ENCODE results near the gene KRTAP17-1.

Gene KRTAP17-1

GRCh38 chr17:41325611-41326010 lies 10.1 kb upstream of the KRTAP17-1 start:
- CTCF ChIA-PET = no interaction called here
- DNase-seq (ENCODE audit: extremely low spot score) = no peak
- POLR2A ChIA-PET = no interaction called here
- no peak for TF ChIP-seq CTCF (IDR thresholded peaks at IDR 0.05; ENCODE audit: control extremely low read depth, extremely low read depth, low read depth, missing control alignments)

GRCh38 chr17:41325126-41325525 lies 9.6 kb upstream of the KRTAP17-1 start:
- ChIA-PET CTCF (no interaction called here), POLR2A (no interaction called here)
- DNase-seq (ENCODE audit: extremely low spot score) = no peak
- no peak for TF ChIP-seq CTCF (IDR thresholded peaks at IDR 0.05; ENCODE audit: control extremely low read depth, extremely low read depth, low read depth, missing control alignments)

- ChIA-PET POLR2A (no interaction called here), CTCF (no interaction called here)
- DNase-seq (ENCODE audit: extremely low spot score) = no peak
- no peak for TF ChIP-seq CTCF (IDR thresholded peaks at IDR 0.05; ENCODE audit: control extremely low read depth, extremely low read depth, low read depth, missing control alignments)
These were observed 8.9 kb upstream of the KRTAP17-1 start for GRCh38 chr17:41324180-41325075.

GRCh38 chr17:41322903-41323895 lies 7.7 kb upstream of the KRTAP17-1 start:
- ChIA-PET POLR2A (no interaction called here), CTCF (interaction anchor here (0.8 to 2.5 kb wide), 12 partner anchors 9 to 708 kb away, joined by 3 to 11 read pairs (median 3); partner anchors contain the start of genes KRTAP16-1 and KRTAP29-1)
- TF ChIP-seq CTCF (IDR thresholded peaks at IDR 0.05; ENCODE audit: control extremely low read depth, extremely low read depth, low read depth, missing control alignments) = no peak
- no peak for DNase-seq (ENCODE audit: extremely low spot score)

- ChIA-PET POLR2A (no interaction called here), CTCF (interaction anchor here (0.8 to 2.5 kb wide), 13 partner anchors 9 to 707 kb away, joined by 3 to 11 read pairs (median 3); partner anchors contain the start of genes KRTAP16-1 and KRTAP29-1)
- DNase-seq (ENCODE audit: extremely low spot score) = peak; percentile 43
- TF ChIP-seq CTCF (IDR thresholded peaks at IDR 0.05; ENCODE audit: control extremely low read depth, extremely low read depth, low read depth, missing control alignments) = peak; percentile 74
These were observed 6.8 kb upstream of the KRTAP17-1 start for GRCh38 chr17:41322094-41322902.

Data from GM10248 (cell line).